ENCODE measurements around the gene TAS1R2. TPM values are rescaled to one million over a fixed set of nuclear protein-coding genes. Genes with fewer than 3 reads are reported as not detected.

The TAS1R2 gene
- total RNA-seq, 2 donors from 2014 or later: not detected

GRCh38 chr1:18798533-18798932, 60.9 kb downstream of the TAS1R2 start:
- no peaks in the 10 kb centered on the region for H3K4me1 Mint-ChIP-seq
- no peaks in the 10 kb centered on the region for H3K36me3 Mint-ChIP-seq (ENCODE audit: low read depth)
- H3K4me3 Mint-ChIP-seq: no peak overlapping the region
- no peaks in the 10 kb centered on the region for H3K9me3 Mint-ChIP-seq
- H3K27ac Mint-ChIP-seq: no peak overlapping the region
- peaks cover 12% of the 10 kb centered on the region for H3K27me3 Mint-ChIP-seq
- no peak for ATAC-seq (replicated peaks)

- H3K4me1 Mint-ChIP-seq: no peaks in the 10 kb centered on the region
- H3K4me3 Mint-ChIP-seq: no peak overlapping the region
- H3K9me3 Mint-ChIP-seq: no peaks in the 10 kb centered on the region
- H3K36me3 Mint-ChIP-seq (ENCODE audit: low read depth): no peaks in the 10 kb centered on the region
- H3K27ac Mint-ChIP-seq: no peak overlapping the region
- H3K27me3 Mint-ChIP-seq: peaks cover 22% of the 10 kb centered on the region
- ATAC-seq (replicated peaks): no peak
Measured at GRCh38 chr1:18796950-18797349, 62.5 kb downstream of the TAS1R2 start.

GRCh38 chr1:18795002-18795689, 64.3 kb downstream of the TAS1R2 start:
- Mint-ChIP-seq H3K27me3 (peaks cover 31% of the 10 kb centered on the region), H3K36me3 (ENCODE audit: low read depth) (no peaks in the 10 kb centered on the region), H3K27ac (no peak overlapping the region), H3K4me3 (no peak overlapping the region), H3K4me1 (no peaks in the 10 kb centered on the region), H3K9me3 (no peaks in the 10 kb centered on the region)
- ATAC-seq (replicated peaks): no peak

GRCh38 chr1:18794561-18794960, 64.9 kb downstream of the TAS1R2 start:
- no peak for ATAC-seq (replicated peaks)
- H3K4me3 Mint-ChIP-seq: no peak overlapping the region
- peaks cover 37% of the 10 kb centered on the region for H3K27me3 Mint-ChIP-seq
- no peak overlapping the region for H3K27ac Mint-ChIP-seq
- H3K4me1 Mint-ChIP-seq: no peaks in the 10 kb centered on the region
- no peaks in the 10 kb centered on the region for H3K36me3 Mint-ChIP-seq (ENCODE audit: low read depth)
- no peaks in the 10 kb centered on the region for H3K9me3 Mint-ChIP-seq

- Mint-ChIP-seq H3K27ac (no peak overlapping the region), H3K4me3 (no peak overlapping the region)
Measured at GRCh38 chr1:18794051-18794450, 65.4 kb downstream of the TAS1R2 start.

GRCh38 chr1:18793164-18793563, 66.3 kb downstream of the TAS1R2 start:
- no peak overlapping the region for H3K4me3 Mint-ChIP-seq
- H3K9me3 Mint-ChIP-seq: no peaks in the 10 kb centered on the region
- peaks cover 40% of the 10 kb centered on the region for H3K27me3 Mint-ChIP-seq
- no peaks in the 10 kb centered on the region for H3K36me3 Mint-ChIP-seq (ENCODE audit: low read depth)
- H3K4me1 Mint-ChIP-seq: no peaks in the 10 kb centered on the region
- no peak overlapping the region for H3K27ac Mint-ChIP-seq
- no peak for ATAC-seq (replicated peaks)

More at GRCh38 chr1:18794051-18794450, 65.4 kb downstream of the TAS1R2 start:
- Mint-ChIP-seq H3K9me3 (no peaks in the 10 kb centered on the region), H3K4me1 (no peaks in the 10 kb centered on the region), H3K27me3 (peaks cover 40% of the 10 kb centered on the region), H3K36me3 (ENCODE audit: low read depth) (no peaks in the 10 kb centered on the region)
- ATAC-seq (replicated peaks): no peak

- Mint-ChIP-seq H3K36me3 (ENCODE audit: low read depth) (no peaks in the 10 kb centered on the region), H3K4me3 (no peak overlapping the region), H3K27me3 (peaks cover 40% of the 10 kb centered on the region), H3K4me1 (no peaks in the 10 kb centered on the region), H3K27ac (no peak overlapping the region), H3K9me3 (no peaks in the 10 kb centered on the region)
- no peak for ATAC-seq (replicated peaks)
Measured at GRCh38 chr1:18792747-18793146, 66.7 kb downstream of the TAS1R2 start.

Other genes starting within 250 kb of the TAS1R2 start
- gene PAX7, start 228.8 kb downstream of the TAS1R2 start, total RNA-seq: not detected
- gene ALDH4A1, start 42.9 kb upstream of the TAS1R2 start, total RNA-seq: 1 to 10 TPM; 3.5 to 4.8 TPM
- gene IFFO2, start 97.0 kb upstream of the TAS1R2 start, total RNA-seq: 10 to 100 TPM; 17.0 to 38.2 TPM

All from activated T-helper 17 cell treated with anti-CD3 and anti-CD28 coated beads, Interleukin-2, amount 50 U/mL, for 72 hours (primary cell).